ENCODE results near the gene TPO.

DNA sequence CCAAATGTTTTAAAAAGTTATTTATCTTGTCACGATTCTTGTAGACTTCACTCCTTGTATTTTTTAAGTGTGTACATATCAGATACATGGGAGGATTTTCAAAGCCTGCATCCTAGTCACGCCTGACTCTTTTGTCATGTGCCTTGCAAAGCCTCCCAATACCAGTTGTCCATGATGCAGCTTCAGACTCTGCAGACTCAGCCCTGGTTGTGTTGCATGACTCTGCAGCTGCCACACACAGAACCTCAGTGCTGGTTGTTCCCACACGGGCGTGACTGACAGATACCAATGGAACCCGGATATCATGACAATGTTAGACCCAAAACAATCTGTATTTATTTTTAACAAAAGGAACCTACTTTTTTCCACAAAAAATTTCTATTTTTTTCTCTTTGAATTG is 38.2 kb downstream of the TPO start:
- no peak for TF ChIP-seq RAD21 (conservative IDR thresholded peaks at IDR 0.05)
- no peak for TF ChIP-seq CTCF (IDR thresholded peaks at IDR 0.05; ENCODE audit: poor library complexity, severe bottlenecking)
- TF ChIP-seq, protein P1, sequence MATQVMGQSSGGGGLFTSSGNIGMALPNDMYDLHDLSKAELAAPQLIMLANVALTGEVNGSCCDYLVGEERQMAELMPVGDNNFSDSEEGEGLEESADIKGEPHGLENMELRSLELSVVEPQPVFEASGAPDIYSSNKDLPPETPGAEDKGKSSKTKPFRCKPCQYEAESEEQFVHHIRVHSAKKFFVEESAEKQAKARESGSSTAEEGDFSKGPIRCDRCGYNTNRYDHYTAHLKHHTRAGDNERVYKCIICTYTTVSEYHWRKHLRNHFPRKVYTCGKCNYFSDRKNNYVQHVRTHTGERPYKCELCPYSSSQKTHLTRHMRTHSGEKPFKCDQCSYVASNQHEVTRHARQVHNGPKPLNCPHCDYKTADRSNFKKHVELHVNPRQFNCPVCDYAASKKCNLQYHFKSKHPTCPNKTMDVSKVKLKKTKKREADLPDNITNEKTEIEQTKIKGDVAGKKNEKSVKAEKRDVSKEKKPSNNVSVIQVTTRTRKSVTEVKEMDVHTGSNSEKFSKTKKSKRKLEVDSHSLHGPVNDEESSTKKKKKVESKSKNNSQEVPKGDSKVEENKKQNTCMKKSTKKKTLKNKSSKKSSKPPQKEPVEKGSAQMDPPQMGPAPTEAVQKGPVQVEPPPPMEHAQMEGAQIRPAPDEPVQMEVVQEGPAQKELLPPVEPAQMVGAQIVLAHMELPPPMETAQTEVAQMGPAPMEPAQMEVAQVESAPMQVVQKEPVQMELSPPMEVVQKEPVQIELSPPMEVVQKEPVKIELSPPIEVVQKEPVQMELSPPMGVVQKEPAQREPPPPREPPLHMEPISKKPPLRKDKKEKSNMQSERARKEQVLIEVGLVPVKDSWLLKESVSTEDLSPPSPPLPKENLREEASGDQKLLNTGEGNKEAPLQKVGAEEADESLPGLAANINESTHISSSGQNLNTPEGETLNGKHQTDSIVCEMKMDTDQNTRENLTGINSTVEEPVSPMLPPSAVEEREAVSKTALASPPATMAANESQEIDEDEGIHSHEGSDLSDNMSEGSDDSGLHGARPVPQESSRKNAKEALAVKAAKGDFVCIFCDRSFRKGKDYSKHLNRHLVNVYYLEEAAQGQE (IDR thresholded peaks at IDR 0.05; ENCODE audit: borderline replicate concordance) = no peak
- TF ChIP-seq POLR2AphosphoS5 (IDR thresholded peaks at IDR 0.05) = no peak
- no peak for TF ChIP-seq EP300 (conservative IDR thresholded peaks at IDR 0.05; ENCODE audit: poor library complexity, severe bottlenecking)
- TF ChIP-seq EZH2 (IDR thresholded peaks at IDR 0.05; ENCODE audit: borderline replicate concordance, insufficient read depth, low read length, poor library complexity, severe bottlenecking) = no peak
- TF ChIP-seq MXI1 (conservative IDR thresholded peaks at IDR 0.05; ENCODE audit: poor library complexity, severe bottlenecking) = no peak
